ENCODE data around the gene PRKAG2.

Gene PRKAG2

GRCh38 chr7:151669762-151670161 lies 207.2 kb downstream of the PRKAG2 start:
- ChIA-PET POLR2A (ENCODE audit: low non-redundant PET) (no interaction called here), CTCF (no interaction called here)
- DNase-seq (ENCODE audit: low spot score): no peak
- no peak for TF ChIP-seq CTCF (conservative IDR thresholded peaks at IDR 0.05; ENCODE audit: low read depth)
- no peak overlapping the region for H3K27ac ChIP-seq

- H3K27ac ChIP-seq: no peak overlapping the region
- ChIA-PET POLR2A (ENCODE audit: low non-redundant PET) (no interaction called here), CTCF (no interaction called here)
- no peak for DNase-seq (ENCODE audit: low spot score)
- TF ChIP-seq CTCF (conservative IDR thresholded peaks at IDR 0.05; ENCODE audit: low read depth): no peak
Measured at GRCh38 chr7:151666886-151667285, 210.0 kb downstream of the PRKAG2 start.

- POLR2A ChIA-PET (ENCODE audit: low non-redundant PET): no interaction called here
- CTCF ChIA-PET: no interaction called here
Measured at GRCh38 chr7:151665368-151665767, 211.5 kb downstream of the PRKAG2 start.

GRCh38 chr7:151664268-151664667 lies 212.6 kb downstream of the PRKAG2 start:
- ChIA-PET POLR2A (ENCODE audit: low non-redundant PET) (no interaction called here), CTCF (no interaction called here)
- DNase-seq (ENCODE audit: low spot score): no peak
- no peak for TF ChIP-seq CTCF (conservative IDR thresholded peaks at IDR 0.05; ENCODE audit: low read depth)
- no peak overlapping the region for H3K27ac ChIP-seq

More at GRCh38 chr7:151665368-151665767, 211.5 kb downstream of the PRKAG2 start:
- DNase-seq (ENCODE audit: low spot score): no peak
- H3K27ac ChIP-seq: no peak overlapping the region
- TF ChIP-seq CTCF (conservative IDR thresholded peaks at IDR 0.05; ENCODE audit: low read depth): no peak

- POLR2A ChIA-PET (ENCODE audit: low non-redundant PET): no interaction called here
- no peak for DNase-seq (ENCODE audit: low spot score)
- no peak for TF ChIP-seq CTCF (conservative IDR thresholded peaks at IDR 0.05; ENCODE audit: low read depth)
- CTCF ChIA-PET: no interaction called here
- no peak overlapping the region for H3K27ac ChIP-seq
Measured at GRCh38 chr7:151663382-151664100, 213.4 kb downstream of the PRKAG2 start.

- ChIA-PET CTCF (no interaction called here), POLR2A (ENCODE audit: low non-redundant PET) (no interaction called here)
- TF ChIP-seq CTCF (conservative IDR thresholded peaks at IDR 0.05; ENCODE audit: low read depth): no peak
- no peak for DNase-seq (ENCODE audit: low spot score)
- no peak overlapping the region for H3K27ac ChIP-seq
Measured at GRCh38 chr7:151662251-151662826, 214.6 kb downstream of the PRKAG2 start.

Data from RWPE1 (cell line).